GM12865 (cell line): Measurements from ENCODE around the gene SP5.
A peak's percentile ranks its signal among the peaks of the same experiment; 100 is the strongest.
"Not testable (repeated sequence)": the region's sequence is repeated elsewhere in the genome, so short reads cannot be mapped to it uniquely, and the experiment has no call there.

Experiments used
- DNase-seq: peaks from one replicate; pipeline ENCODE4 v3.0.0; 2010; ENCODE audit warnings: low read depth
- H3K4me3 ChIP-seq: 2 replicates; pipeline ENCODE4 v1.5.1; 2011; ENCODE audit warnings: mild to moderate bottlenecking, low read depth, low read length, control low read depth
- CTCF ChIP-seq: IDR thresholded peaks from 2 replicates; pipeline ENCODE4 v1.5.1; 2011; ENCODE audit warnings: low read length, control low read depth, low read depth, inconsistent platforms; ENCODE audit not compliant: insufficient read depth; ENCODE audit errors: missing control alignments

SP5 gene

GRCh38 chr2:170715062-170715931 is at the start of gene SP5:
Gene SP5 (plus strand): TSS chr2:170715337. CDS start chr2:170715513, 176 bp downstream.
- no peak for TF ChIP-seq CTCF
- no peak for DNase-seq
- H3K4me3 ChIP-seq: peak within 1 kb of the TSS; percentile 38

- TF ChIP-seq CTCF: no peak
- DNase-seq: no peak
- no peak overlapping the region for H3K4me3 ChIP-seq
These were observed 49.4 kb upstream of the SP5 start for GRCh38 chr2:170665743-170666142.

- H3K4me3 ChIP-seq: no peak overlapping the region
- TF ChIP-seq CTCF: no peak
- DNase-seq: no peak
These were observed 45.2 kb upstream of the SP5 start for GRCh38 chr2:170669909-170670308.

- no peak for TF ChIP-seq CTCF
- DNase-seq: no peak
- no peak overlapping the region for H3K4me3 ChIP-seq
These were observed 44.5 kb upstream of the SP5 start for GRCh38 chr2:170670651-170671050.

GRCh38 chr2:170671079-170671478 is 44.1 kb upstream of the SP5 start:
- H3K4me3 ChIP-seq: no peak overlapping the region
- no peak for DNase-seq
- TF ChIP-seq CTCF: no peak

GRCh38 chr2:170674282-170674681 is 40.9 kb upstream of the SP5 start:
- H3K4me3 ChIP-seq, DNase-seq: not testable (repeated sequence)

- no peak overlapping the region for H3K4me3 ChIP-seq
- no peak for TF ChIP-seq CTCF
- no peak for DNase-seq
These were observed 39.4 kb upstream of the SP5 start for GRCh38 chr2:170675701-170676100.
